GM19328 (cell line): ENCODE results near the gene TXNRD1.
"Not testable (repeated sequence)": the region's sequence is repeated elsewhere in the genome, so short reads cannot be mapped to it uniquely, and the experiment has no call there.

Source experiments
- ATAC-seq: cut with Tn5 transposase; IDR thresholded peaks from one replicate; pipeline ENCODE4 v1.9.1; 2021; ENCODE audit warnings: mild to moderate bottlenecking, moderate library complexity; ENCODE audit not compliant: unreplicated experiment

TXNRD1 gene

GRCh38 chr12:104319918-104320626, 104.5 kb downstream of the TXNRD1 start:
- ATAC-seq: no peak

GRCh38 chr12:104320627-104321024, 105.0 kb downstream of the TXNRD1 start:
- ATAC-seq: no peak

GRCh38 chr12:104321949-104322348, 106.4 kb downstream of the TXNRD1 start:
- no peak for ATAC-seq

- ATAC-seq: not testable (repeated sequence)
Observed at GRCh38 chr12:104322533-104322932, 107.0 kb downstream of the TXNRD1 start.

GRCh38 chr12:104323899-104324298, 108.3 kb downstream of the TXNRD1 start:
- ATAC-seq: no peak

GRCh38 chr12:104328278-104328677, 112.7 kb downstream of the TXNRD1 start:
- ATAC-seq: not testable (repeated sequence)

GRCh38 chr12:104328790-104329189, 113.2 kb downstream of the TXNRD1 start:
- no peak for ATAC-seq

GRCh38 chr12:104329707-104330532, 114.3 kb downstream of the TXNRD1 start:
- no peak for ATAC-seq

- no peak for ATAC-seq
Observed at GRCh38 chr12:104331376-104331775, 115.8 kb downstream of the TXNRD1 start.

GRCh38 chr12:104332273-104332672, 116.7 kb downstream of the TXNRD1 start:
- not testable (repeated sequence) for ATAC-seq

GRCh38 chr12:104333692-104334255, 118.2 kb downstream of the TXNRD1 start:
- ATAC-seq: no peak

- ATAC-seq: no peak
Observed at GRCh38 chr12:104334581-104334980, 119.0 kb downstream of the TXNRD1 start.

GRCh38 chr12:104336115-104336514, 120.5 kb downstream of the TXNRD1 start:
- no peak for ATAC-seq

- no peak for ATAC-seq
Observed at GRCh38 chr12:104337030-104337558, 121.5 kb downstream of the TXNRD1 start.

- ATAC-seq: no peak
Observed at GRCh38 chr12:104339663-104340062, 124.1 kb downstream of the TXNRD1 start.

- no peak for ATAC-seq
Observed at GRCh38 chr12:104340177-104340576, 124.6 kb downstream of the TXNRD1 start.

- ATAC-seq: no peak
Observed at GRCh38 chr12:104340925-104341611, 125.5 kb downstream of the TXNRD1 start.

GRCh38 chr12:104342147-104342546, 126.6 kb downstream of the TXNRD1 start:
- no peak for ATAC-seq

- ATAC-seq: no peak
Observed at GRCh38 chr12:104342635-104343249, 127.2 kb downstream of the TXNRD1 start.

- ATAC-seq: no peak
Observed at GRCh38 chr12:104344682-104345081, 129.1 kb downstream of the TXNRD1 start.
